NB4 (cell line): ENCODE results near the gene C1orf21.

Experiments
- CTCF ChIP-seq: IDR thresholded peaks from one replicate; pipeline ENCODE4 v1.5.1; 2012; ENCODE audit warnings: low read depth, low read length
- MAX ChIP-seq: IDR thresholded peaks from 2 replicates; pipeline ENCODE4 v1.6.1; 2011; ENCODE audit warnings: low read depth, low read length
- MYC ChIP-seq: IDR thresholded peaks from 2 replicates; pipeline ENCODE4 v1.6.1; 2011; ENCODE audit warnings: low read depth, low read length
- POLR2A ChIP-seq: IDR thresholded peaks from 2 replicates; pipeline ENCODE4 v1.6.1; 2011; ENCODE audit warnings: mild to moderate bottlenecking; ENCODE audit not compliant: insufficient read length; ENCODE audit errors: extremely low read depth

- TF ChIP-seq CTCF (no peak), POLR2A (no peak), MAX (no peak), MYC (no peak)
Measured at GRCh38 chr1:184482136-184482535, 95.3 kb downstream of the C1orf21 start.
